22Rv1 (cell line): ENCODE measurements around the gene SCUBE1.

ENCODE experiments used
- CTCF ChIP-seq: fragments of 450-650 bp; IDR thresholded peaks from 2 replicates; pipeline ENCODE4 v1.5.1; 2017; ENCODE audit warnings: mild to moderate bottlenecking
- ZFX ChIP-seq: fragments of 450-650 bp; IDR thresholded peaks from 2 replicates; pipeline ENCODE4 v1.6.1; 2017; ENCODE audit warnings: antibody characterized with exemption, borderline replicate concordance

GRCh38 chr22:43179911-43180195, 163.3 kb downstream of the SCUBE1 start:
- TF ChIP-seq CTCF (no peak), ZFX (no peak)
